GM21717 (cell line): ENCODE measurements around the gene PDLIM4.

ENCODE experiments used
- ATAC-seq: cut with Tn5 transposase; IDR thresholded peaks from one replicate; pipeline ENCODE4 v1.9.1; 2021; ENCODE audit warnings: mild to moderate bottlenecking, moderate library complexity; ENCODE audit not compliant: unreplicated experiment

Gene PDLIM4

DNA sequence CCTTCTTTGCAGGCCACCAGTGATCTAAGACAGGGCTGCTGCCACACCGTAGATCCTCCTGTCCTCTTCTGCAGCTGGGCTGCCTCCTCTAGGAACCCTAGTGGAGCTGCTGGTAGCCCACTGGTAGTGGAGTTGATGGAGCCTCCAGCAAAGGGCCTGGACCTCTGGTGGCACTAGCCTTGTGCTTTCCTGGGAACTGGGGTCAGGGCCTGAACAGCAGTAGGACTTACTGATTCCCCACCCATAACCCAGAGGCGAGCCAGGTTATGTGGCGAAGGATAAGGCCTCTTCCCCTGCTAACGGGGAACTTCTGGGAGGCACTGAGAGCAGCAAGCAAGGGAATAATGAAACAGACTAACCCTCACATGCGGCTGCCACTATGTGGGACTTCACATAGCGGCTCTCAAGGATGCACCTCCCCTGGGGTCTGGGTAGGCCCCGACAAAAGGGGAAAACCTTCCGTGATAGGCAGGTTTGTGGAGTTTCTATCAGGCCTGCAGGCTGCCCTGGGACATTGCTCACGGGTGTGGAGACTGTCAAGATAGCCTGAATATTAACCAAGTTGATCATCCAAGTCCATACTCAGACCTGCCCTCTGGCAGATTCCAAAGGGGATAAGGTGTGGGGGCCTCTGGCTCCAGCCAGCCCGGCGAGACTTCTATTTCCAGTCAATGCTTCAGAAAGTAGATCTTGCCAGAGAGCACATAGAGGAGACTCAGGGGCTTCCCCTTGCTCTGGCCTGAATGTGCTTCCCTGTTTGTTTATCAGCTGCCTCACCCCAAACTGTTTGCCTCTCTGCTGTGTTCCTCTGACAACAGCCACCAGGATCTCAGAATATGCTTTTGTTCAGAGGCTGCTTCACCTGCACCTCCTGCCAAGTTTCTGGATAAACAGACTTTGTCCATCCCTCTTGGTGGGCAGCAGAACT lies 44.1 kb downstream of the PDLIM4 start:
- ATAC-seq = no peak

DNA sequence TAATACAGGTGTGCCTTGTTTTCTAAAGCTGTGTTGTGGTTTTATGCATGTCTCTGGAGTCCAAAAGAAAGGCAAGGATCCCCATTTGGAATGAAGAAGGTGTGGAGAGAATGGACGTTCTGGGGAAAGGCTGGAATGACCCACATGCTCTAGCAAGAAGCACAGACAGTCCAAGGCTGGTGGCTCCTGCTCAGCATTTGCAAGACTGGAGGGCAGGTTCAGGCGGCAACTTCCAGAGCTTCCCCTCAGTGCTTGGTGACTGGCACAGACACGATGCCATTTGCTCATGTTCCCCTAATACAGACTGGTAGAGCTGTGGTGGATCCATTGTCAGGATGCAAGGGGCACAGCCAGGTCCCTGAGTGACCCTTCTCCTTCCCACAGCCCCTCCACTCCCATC lies 44.9 kb downstream of the PDLIM4 start:
- no peak for ATAC-seq

DNA sequence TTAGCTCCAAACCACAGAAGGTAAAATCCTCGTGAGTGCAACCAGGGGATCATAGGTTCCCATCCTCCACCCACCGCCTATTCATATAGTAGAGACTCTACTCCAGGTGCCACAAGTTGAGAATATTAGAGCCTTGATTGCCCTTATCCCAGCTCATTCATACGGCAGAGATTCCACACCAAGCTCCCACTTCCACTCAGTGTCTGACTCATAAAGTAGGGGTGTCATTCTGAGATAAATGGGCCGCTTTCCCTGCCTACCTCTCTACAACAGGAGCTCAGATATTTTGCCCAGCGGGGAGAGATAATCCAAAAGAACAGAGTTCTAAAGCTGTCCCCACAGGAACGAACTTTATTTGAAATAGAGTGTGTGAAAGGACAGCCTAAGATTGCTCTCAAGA lies 46.1 kb downstream of the PDLIM4 start:
- ATAC-seq = no peak

DNA sequence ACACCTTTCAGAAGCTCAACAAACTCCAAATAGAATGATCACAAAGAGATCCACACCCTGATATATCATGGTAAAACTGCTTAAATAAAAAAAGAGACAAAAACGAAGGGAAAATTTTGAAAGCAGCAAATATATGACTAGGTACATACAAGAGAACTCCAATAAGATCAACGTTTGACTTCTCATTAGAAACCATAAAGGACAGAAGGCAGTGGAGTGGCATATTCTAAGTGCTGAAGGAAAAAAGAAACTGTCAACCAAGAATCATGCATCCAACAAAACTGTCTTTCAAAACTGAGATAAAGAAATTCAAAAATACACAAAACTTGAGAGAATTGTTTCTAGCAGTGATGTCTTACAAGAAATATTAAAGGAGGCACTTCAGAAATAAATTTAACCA lies 47.9 kb downstream of the PDLIM4 start:
- ATAC-seq = no peak

DNA sequence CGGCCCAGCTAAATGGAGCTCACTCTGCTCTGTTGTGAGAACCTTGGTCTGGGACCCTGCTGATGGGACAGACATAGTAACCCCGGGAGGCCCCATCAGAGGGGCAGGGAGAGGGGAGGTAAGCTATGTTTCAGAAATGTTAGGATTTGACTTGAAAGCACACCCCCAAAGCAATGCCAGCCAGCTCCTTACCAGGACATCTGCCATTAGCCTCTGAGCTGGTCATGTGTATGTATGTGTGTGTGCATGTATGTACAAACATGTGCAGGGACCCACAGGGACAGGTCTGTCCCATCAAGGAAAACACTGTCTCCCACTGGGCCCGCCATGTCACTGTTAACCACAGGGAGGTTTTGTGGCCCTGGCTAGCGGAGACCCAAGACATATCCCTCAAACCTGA lies 51.2 kb downstream of the PDLIM4 start:
- ATAC-seq = no peak

DNA sequence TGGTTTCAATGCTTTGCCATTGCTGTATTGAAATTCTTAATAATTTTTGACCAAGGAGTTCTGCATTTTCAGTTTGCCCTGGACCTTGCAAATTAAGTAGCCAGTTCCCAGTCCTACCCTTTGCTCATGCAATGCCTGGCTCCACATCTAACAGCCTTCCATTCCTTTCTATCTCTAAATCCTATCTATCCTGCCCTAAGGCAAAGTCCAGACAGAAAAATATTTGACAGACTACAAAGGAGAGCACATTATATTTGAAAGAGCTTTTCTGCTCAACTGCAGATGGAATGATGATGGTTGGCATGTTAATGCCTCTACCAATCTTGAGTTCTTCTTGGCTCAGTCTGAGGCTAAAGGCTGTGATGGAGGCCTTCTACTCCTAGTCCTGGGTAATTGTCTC lies 52.2 kb downstream of the PDLIM4 start:
- ATAC-seq = no peak

DNA sequence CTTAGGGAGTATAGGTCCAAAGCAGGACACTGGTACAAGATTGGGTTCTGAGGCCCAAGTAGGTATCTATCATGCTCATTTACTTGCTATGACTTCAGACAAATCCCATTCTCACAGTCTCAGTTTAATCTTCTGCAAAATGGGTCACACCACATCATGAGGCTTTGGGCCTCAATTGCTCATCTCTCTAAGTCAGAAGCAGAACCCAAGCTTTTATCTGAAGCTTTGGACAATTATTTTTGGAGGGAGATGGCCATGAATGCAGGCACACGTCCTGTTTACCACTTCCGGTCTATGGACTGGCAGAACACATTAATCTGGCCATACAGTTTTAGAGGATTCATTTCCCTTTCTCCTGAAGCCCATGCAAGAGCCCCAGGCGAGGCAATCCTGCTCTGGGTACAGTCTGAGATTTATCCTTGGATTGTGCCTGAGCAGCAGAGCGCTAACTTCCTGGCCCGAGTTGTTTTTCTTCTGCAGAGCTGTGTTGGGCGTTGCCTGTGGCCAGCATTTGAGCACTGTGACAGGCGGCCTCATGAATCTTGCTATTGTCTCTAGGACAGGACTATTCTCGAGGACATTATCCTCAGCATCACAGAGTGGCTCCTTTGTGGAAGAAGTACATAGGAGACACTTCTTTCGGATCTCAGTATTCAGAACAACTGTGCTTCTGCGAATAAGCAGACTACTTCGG lies 52.8 kb downstream of the PDLIM4 start:
- ATAC-seq = no peak

DNA sequence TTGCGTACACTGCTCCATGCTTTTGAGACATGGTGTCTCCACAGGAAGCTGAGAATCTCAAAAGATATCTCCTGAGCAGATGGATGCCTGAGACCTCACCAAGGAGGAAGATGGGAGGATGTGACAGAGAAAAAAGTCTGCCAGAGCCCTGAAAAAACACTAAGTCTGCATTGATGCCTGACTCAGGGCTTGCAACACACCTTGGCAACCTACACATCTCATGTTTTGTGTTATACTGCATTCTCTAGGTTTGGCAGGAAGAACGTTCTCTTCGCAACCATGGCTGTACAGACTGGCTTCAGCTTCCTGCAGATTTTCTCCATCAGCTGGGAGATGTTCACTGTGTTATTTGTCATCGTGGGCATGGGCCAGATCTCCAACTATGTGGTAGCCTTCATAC lies 55.9 kb downstream of the PDLIM4 start:
- no peak for ATAC-seq

DNA sequence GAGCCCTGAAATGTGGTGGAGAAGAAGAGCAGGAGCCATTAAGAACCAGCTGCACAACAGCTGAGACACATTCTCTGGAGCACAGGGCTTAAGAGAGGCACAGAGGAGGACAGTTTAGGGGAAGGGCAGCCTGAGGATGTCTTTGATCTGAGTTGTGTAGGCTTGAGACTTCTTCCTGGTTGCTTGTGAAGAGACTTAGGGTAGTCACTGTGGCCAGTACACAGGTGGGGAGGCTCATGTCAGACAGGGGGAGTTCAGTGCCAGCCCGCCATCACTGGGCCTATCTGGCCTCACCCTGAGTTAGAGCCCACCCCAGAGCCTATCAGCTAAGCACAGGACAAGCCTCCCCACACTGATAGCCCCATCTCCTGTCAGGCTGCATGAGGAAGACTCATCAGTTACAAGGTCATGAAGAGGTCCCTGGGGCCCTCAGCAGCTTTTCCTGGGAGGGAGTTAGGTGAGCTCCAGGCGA lies 56.5 kb downstream of the PDLIM4 start:
- ATAC-seq = no peak

DNA sequence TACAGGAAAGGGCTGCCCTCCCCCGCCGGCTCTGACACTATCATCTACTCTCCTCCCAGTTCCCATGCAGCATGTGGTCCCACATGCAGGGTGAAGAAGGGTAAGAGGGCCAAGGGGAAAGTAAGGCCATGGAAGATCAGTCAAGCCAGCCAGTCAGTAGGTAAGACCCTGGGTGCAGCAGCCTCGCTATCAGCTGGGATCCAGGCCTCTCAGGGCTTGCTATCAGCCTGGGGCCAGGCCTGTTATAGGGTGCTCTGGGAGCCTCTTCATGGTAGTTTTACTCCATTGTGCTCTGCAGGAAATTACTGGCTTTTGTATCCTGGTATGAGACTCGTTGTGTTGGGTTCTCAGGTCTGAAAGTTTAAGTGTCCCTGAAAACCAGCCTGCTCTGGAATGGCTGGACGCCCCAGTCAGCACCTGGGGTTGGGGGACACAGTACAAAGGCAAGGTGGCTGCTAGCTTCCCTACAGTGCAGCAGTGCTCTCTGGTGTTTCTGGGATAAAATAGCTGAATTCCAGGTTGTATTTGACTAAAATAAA lies 58.1 kb downstream of the PDLIM4 start:
- no peak for ATAC-seq

DNA sequence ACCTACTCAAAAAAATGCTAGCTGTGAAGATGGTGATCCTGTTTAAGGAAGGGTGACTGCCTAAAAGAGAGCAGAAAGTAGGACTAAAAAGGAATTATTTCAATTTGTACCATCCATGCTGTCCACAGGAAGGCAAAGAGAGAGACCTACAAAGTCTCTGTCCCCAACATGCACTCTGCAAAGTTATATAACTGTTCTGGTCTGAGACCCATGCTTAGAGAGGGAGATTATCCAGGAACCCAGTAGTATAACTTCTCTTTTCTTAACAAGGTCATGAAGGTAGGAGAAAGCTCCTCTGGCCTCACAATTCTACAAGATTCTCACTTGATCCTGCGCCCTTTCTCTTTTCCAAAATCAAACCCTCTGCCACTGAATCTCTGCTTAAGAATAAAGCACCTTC lies 62.5 kb downstream of the PDLIM4 start:
- ATAC-seq = no peak

DNA sequence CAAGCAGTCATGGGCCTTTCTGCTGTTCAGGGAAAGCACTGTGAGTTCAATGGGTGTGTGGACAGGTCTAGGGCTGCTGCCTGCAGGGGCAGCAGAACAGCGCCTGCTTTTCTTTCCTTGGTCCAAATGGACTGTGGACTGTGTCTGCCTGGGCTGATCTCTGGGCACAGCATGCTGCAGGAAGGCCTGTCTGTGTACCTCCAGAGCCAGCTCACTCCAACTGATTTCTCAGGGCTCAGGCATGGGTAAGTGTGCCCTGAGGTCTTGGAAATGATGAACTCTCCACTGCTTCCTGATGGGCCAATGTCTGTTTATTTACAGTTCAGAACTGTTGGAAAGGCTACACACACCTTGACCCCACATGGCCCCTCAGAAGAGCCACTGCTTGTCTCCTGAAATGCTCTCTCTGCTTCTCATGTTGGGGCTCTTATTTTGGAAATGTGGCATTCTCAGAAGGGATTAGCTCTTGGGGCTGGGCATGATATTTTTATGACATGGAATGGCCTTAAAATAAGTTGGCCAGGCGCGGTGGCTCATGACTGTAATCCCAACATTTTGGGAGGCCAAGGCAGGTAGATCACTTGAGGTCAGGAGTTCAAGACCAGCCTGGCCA lies 63.7 kb downstream of the PDLIM4 start:
- ATAC-seq = no peak

DNA sequence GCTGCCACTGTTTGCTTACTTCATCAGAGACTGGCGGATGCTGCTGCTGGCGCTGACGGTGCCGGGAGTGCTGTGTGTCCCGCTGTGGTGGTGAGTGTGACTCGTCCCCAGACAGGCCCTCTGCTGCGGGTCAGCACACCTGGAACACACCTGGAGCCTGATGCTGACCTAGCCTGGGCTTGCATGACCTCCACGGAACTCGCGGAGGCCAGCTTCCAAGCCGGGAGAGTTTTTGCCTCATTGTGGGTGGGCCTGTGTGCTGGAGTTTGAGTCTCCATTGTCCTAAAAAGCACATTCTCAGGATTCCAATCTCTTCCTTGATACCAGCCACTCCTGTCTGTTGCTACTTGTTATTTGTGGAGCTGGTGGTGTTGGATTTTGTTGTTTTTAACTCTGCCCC lies 64.8 kb downstream of the PDLIM4 start:
- no peak for ATAC-seq
